Epithelial cell of esophagus (primary cell): ENCODE results near the gene MELTF.
A peak's percentile ranks its signal among the peaks of the same experiment; 100 is the strongest.

Experiments used
- DNase-seq: peaks from one replicate; pipeline ENCODE4 v3.0.0; 2010; ENCODE audit warnings: low read depth
- H3K4me3 ChIP-seq: 2 replicates; pipeline ENCODE4 v1.5.1; 2011; ENCODE audit warnings: mild to moderate bottlenecking, low read length, control low read depth
- TF ChIP-seq, protein P1 (sequence below): IDR thresholded peaks from 2 replicates; pipeline ENCODE4 v1.5.1; 2011; ENCODE audit warnings: low read depth, mild to moderate bottlenecking, low read length, control low read depth, inconsistent platforms; ENCODE audit not compliant: insufficient read depth; ENCODE audit errors: missing control alignments

The MELTF gene

DNA sequence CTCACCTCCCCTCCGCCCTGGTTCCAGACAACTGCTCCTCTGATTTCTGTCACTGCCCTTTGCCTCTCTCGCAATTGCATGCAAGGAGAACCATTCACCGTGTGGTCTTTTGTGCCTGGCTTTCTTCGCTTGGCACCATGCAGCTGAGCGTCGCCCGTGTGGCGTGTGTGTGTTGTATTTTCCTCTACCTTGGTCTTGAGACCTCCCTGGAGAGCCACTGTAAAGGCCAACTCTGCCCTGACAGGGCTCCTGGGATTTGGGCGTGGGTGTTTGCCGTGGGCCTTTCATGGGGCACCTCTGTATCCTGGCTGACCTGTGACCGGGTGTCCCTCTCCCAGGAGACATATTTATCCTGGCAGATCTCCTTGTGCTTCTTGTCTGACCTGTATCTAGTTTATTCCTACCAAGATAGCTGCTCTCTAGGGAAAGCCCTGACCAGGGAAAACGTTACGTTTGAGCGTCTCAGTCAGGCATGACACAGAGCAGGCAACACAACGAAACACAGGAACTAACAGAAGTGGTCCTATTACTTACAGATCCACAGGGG lies 59.0 kb downstream of the MELTF start:
- TF ChIP-seq, protein P1, sequence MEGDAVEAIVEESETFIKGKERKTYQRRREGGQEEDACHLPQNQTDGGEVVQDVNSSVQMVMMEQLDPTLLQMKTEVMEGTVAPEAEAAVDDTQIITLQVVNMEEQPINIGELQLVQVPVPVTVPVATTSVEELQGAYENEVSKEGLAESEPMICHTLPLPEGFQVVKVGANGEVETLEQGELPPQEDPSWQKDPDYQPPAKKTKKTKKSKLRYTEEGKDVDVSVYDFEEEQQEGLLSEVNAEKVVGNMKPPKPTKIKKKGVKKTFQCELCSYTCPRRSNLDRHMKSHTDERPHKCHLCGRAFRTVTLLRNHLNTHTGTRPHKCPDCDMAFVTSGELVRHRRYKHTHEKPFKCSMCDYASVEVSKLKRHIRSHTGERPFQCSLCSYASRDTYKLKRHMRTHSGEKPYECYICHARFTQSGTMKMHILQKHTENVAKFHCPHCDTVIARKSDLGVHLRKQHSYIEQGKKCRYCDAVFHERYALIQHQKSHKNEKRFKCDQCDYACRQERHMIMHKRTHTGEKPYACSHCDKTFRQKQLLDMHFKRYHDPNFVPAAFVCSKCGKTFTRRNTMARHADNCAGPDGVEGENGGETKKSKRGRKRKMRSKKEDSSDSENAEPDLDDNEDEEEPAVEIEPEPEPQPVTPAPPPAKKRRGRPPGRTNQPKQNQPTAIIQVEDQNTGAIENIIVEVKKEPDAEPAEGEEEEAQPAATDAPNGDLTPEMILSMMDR, result no peak
- no peak for DNase-seq
- no peak overlapping the region for H3K4me3 ChIP-seq

DNA sequence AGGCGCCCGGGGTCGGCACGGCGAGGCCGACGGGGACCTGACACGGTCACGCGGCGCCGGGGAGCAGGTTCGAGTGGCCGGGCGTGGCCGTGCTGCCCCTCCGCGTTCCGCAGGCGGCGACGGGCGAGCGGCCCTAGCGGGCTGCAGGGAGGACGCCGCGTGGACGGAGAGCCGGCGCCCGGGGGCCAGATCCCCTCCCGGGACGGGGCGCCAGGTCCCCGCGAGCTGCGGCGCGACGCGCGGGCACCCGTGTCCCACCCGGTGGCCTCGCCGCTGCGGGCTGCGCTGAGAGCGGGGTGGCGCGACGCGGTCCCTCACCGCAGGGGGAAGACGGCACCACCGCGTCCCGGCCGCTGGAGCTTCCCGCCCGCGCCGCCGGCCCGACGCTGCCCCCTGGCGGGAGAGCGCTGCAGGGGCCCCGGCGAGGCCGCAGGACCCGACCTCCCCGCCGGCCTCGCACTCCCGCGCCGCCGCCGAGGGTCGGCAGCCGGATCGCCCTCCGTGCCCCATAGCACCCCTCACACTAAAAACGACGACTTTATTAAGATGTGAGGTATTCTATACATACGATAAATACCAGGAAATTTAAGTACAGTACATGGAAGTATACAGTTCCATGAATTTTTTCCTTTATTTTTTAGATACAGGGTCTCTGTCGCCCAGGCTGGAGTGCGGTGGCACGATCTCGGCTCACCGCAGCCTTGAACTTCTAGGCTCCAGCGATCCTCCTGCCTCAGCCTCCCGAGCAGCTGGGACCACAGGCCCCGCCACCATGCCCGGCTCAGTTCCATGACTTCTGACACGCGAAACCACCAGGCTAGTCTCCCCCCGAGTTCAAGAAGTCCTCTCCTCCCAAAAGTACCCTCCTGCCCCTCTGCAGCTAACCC lies 59.7 kb downstream of the MELTF start:
- peak overlapping the region; percentile 50 for H3K4me3 ChIP-seq
- TF ChIP-seq, protein P1, result peak; percentile 31
- DNase-seq, result peak; percentile 62

DNA sequence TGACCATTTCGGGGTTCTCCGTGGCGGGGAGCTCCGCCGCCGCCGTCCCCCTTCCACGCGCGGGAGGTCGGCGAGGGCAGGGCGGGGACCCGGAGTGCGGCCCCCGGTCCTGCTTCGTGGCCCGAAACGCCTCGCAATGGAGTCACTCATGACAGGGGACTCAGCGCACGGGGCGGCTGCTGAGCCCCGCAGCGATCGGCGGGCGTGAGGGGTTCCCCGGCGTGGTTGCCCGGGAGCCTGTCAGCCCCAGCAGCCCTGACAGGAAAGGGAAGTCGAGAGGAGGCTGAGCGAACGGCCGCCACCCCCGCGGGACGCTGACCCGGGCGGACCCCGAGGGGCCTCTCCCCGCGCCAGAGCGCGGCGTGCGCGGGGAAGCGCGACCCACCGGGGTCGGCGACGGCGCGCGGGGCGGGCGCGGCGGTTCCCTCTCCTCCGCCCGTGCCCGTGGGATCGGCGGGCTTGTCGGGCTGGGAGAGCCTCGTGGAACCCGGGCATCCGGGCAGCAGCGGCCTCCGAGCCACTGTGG lies 60.4 kb downstream of the MELTF start:
- TF ChIP-seq, protein P1, result no peak
- DNase-seq, result peak; percentile 34
- peak overlapping the region; percentile 50 for H3K4me3 ChIP-seq

DNA sequence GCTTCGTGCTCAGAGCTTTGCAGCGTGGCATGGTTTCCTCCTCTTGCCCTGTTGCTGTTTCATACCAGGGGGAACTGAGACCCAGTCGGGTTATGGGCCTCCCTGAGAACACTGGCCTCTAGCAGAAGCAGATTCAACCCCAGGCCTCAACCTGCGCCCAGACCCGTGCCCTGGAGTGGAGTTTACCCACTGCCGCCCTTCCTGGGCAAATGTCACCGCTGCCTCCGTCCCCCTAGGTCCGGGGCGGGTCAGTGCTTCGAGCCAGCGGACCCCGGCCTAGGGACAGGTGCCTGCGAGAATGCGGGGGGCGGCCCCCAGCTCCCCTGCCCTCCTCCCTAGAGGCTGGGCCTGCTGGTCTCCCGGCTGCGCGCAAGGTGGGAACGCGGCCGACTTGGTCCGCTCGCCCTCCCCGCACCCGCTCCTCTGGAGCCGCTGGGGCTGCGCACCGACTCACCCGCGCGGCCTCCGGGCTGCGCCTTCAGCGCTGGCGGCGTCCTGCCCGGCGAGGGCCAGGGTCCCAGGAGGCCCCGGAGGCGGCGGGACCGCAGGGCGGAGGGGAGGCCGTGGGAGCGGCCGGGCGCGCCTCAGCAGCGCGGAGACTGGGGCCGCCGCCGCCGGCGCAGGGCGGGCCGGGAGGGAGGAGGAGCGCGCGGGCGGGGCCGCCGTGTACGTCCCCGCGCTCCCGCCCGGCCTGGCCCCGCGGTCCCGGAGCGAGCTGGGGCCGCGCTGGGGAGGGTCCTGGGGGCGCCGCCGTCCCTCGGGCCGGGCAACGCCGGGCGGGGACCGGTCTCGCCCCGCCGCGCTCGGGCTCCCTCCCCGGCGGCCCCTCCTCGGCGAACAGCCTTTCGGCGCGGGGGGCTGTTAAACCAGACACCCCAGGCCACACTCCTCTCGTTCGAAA lies 61.1 kb downstream of the MELTF start, which contains the start of gene PIGZ:
Gene PIGZ (minus strand): TSS at position 601 of the 901 bp plus-strand sequence. CDS start 16,802 bp downstream, outside the sequence.
- peak; percentile 56 for DNase-seq
- peak within 1 kb of the TSS; percentile 51 for H3K4me3 ChIP-seq
- TF ChIP-seq, protein P1, result no peak

DNA sequence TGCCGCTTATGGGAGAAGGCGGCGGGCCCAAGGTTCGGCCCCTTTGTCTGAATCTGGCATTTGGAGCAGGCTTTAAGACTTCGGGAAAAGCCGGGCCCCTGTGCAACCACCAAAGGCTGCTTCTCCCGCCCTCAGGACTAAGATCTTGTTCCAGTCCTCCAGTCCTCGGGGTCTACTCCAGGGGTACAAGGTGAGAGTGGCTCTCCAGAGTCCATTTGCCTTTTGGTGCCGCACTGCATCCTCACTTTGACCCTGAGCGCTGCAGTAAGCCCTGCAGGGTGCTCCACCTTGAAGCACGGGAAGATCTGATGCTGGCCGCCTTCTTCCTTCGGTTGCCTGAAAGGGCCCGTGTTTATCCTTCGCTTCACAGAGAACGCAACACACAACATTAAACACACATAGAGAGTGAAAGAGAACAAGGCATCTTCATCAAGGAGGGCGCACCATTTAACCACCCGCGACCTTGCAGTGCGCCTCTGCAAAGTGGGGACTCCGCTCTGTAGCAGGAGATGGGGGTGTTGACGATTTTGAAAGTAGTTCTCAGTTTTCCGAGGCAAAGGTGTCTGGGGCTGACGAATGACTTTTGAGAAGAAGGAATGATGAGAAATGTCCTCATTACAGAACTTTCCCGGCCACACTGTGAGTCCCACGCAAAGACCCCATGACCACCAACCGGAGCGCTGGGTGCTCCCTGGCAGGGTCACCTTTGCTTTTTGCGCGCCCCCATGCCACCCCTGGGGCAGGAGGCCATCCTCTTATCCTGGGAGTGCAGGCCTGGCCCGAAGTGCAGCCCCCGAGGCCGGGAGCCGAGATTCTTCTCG lies 62.0 kb downstream of the MELTF start:
- TF ChIP-seq, protein P1, result no peak
- peak overlapping the region; percentile 51 for H3K4me3 ChIP-seq
- DNase-seq, result no peak
